GM19025 (cell line): Measurements from ENCODE around the gene ARHGEF16.

Experiments used
- ATAC-seq: cut with Tn5 transposase; IDR thresholded peaks from one replicate; pipeline ENCODE4 v1.9.1; 2021; ENCODE audit warnings: mild to moderate bottlenecking, low read depth, moderate library complexity; ENCODE audit not compliant: unreplicated experiment

ARHGEF16 gene

DNA sequence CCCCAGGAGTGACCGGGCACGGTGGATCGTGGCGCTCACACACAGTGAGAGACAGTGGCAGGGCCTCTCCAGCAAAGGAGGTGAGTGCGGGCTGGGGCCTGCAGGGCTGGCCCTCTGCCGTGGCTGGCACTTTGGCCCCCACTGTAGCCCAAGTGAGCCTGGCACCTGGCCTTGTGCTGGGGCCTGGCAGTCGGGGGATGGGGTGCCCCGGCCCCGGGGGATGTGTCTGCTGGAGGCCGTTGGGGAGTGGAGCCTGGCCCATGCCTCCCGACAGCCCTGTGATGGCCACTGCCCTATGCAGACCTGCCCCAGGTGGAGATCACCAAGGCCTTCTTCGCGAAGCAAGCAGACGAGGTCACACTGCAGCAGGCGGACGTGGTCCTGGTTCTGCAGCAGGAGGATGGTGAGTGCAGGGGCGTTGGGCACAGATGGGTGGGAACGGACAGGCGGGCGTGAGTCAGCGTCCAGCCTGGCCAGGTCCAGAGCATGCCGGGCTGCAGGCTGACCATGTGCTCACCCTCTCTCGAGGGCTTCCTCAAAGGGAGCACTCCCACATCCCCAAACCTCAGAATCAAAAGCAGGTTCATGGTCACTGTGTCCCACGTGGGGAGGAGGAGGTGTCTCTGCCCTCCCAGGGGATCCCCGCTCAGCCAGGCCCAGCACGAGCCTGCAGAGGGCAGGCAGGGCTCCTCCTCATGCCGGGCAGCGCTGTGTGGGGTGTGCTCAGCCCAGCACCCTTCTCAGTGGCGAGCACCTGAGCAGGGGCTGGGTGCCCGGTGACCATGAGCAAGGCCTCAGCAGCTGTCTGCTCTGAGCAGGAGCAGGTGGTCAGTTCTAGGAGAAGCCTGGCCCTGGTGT, 25.3 kb downstream of the ARHGEF16 start:
- no peak for ATAC-seq

DNA sequence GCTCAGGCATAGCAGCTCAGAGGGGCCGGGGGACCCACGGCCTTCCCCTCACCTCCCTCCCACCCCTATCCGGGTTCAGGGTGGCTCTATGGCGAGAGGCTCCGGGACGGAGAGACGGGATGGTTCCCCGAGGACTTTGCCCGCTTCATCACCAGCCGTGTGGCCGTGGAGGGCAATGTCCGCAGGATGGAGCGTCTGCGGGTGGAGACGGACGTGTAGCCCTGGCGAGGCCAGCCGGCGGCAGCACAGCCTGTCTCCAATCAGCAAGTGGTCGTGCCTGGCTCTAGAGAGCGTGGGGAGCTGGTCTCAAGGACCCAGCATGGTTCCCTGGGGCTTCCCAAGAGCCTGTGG, 25.9 kb downstream of the ARHGEF16 start:
- ATAC-seq = no peak

DNA sequence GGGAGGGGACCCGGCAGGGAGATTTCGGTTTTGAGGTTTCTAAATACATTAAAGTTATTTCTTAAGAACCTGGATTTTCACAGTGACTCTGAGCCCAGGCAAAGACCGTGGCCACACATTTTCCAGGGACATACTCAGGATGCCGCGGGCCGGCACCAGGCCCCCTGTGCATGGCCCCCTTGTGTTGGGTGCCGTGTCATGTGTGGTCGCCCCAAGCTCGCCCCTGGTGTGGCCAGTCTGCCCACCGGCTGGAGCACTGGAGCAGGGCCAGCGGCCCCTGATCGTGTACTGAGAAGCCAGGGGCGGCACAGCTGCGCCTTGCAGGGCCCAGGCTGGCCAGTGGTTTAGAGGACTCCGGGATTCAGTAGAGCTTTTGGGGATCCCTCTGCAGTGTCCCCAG, 26.6 kb downstream of the ARHGEF16 start:
- no peak for ATAC-seq

DNA sequence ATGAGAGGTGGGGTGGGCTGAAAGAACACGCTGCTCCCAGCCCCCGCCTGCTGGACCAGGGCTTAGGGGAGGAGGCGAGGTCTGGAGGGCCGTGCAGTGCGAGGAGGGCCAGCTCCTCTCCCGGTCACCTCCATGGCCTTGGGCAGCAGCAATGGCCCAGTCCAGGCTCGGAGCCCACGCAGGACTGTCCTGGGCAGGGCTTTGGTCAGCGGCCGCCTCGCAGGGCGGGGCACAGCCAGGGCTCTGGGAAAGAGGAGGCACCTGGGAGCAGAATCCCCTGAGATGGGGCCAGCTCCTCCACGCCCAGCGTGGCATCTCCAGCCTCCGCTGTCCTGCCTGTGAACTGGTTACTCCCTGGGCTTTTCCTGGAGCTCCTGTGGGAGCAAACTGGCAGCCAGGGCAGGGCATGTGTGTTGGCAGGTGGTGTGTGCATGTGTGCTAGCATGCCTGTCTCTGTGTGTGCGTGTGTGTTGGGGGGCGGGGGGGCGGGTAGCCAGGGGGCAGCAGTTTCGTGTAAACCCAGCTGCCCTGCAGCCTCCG, 27.4 kb downstream of the ARHGEF16 start:
- no peak for ATAC-seq

DNA sequence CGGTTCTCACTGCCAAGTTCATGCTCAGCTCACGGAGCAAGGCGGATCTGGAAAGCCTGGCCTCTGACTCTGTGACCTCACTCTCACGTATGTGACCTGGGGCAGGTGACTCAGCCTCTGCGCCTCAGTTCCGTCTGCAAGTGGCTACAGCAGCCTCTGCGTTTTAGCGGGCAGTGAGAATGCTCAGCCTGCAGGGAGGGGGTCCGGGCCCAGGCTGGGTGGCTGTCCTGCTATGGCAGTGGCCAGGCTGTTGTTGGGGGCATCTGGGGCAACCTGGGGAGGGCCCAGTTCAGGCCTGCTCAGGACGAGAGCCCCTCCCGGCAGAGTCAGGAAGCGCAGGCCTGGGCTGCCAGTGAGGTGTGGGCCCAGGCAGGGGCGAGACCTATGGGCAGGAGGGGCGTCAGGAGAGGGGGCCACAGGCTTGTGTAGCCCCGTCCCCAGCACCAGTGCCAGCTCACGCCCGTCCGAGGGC, 27.9 kb downstream of the ARHGEF16 start:
- no peak for ATAC-seq

DNA sequence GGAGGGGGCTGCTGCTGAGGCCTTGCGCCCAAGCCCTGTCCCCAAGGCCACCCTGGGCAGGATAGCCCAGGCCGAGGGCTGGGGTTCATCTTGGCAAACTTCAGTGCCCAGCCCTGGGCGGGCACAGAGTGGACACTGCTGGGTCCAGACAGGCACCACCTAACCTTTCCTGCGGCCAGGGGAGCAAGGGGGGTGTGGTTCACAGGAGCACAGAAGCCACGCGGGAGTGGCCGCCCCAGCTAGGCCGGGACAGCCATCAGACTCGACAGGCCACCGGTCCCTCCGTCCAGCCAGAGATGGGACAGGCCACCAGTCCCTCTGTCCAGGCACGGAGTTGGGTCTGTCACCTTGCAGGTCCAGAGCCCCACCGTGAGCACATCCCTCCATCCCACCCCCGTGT, 28.9 kb downstream of the ARHGEF16 start:
- no peak for ATAC-seq

DNA sequence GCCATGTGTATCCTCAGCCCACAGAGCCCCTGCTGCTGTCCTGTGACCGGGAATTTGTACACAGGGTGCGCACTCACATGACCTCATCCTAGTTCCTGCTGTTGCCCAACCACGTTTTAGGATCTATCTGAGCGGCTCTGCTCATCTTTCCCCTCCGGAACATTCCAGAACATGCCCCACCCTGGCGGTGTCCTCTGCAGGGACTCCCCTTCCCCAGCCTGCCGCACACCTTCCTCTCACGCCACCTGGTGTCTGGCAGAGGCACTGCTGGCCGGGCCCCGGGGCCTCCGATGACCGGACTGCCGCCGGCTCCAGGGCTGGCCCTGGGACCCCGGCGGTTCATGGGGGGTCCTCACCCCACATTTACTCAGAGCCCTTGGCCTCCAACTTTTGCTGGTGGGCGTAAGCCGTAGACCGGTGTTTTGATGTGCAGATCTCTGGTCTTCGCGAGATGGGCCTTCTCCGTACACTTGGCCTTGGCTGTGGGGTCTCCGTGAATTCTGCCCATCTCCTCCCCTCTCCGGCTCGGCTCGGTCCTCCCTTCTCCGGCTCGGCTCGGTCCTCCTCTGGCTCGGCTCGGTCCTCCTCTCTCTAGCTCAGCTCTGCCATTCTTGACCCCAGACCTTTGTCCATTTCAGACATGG, 29.5 kb downstream of the ARHGEF16 start:
- ATAC-seq = no peak

DNA sequence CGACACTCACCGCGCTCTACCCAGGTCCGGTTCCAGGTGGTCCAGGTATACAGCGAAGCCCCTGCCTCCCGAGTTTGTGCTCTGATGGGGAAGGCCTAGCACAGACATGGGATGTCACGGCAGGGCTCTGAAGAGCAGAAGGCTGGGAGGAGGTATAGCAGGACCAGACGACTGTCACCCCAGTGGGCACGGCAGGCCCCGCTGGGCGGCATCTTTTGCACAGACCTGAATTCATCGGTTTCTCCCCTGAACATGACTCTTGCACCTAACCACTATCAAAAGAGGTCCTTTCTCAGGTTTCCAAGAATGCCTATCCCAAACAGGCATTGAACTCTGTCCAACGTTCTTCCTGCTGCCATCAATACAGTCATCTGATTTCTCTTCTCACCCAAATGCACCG, 30.6 kb downstream of the ARHGEF16 start:
- ATAC-seq = no peak

DNA sequence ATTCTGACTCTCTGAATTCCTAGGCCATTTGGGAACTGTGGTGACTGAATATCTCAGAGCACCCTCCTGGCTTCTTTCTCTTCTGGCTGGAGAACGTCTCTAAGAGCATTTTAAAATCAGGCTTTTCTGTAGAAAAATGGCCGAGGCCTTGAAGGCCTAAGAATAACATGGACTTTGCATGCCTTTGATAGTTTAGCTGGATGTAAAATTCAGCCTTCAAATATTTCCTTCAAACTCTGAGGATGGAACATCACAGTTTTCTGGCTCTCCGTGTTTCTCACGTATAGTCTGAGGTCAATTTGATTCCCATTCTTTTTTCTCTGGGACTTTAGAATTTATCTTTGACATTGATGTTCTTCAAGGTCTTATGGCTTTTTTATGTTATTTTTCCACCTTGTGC, 34.0 kb downstream of the ARHGEF16 start:
- no peak for ATAC-seq

DNA sequence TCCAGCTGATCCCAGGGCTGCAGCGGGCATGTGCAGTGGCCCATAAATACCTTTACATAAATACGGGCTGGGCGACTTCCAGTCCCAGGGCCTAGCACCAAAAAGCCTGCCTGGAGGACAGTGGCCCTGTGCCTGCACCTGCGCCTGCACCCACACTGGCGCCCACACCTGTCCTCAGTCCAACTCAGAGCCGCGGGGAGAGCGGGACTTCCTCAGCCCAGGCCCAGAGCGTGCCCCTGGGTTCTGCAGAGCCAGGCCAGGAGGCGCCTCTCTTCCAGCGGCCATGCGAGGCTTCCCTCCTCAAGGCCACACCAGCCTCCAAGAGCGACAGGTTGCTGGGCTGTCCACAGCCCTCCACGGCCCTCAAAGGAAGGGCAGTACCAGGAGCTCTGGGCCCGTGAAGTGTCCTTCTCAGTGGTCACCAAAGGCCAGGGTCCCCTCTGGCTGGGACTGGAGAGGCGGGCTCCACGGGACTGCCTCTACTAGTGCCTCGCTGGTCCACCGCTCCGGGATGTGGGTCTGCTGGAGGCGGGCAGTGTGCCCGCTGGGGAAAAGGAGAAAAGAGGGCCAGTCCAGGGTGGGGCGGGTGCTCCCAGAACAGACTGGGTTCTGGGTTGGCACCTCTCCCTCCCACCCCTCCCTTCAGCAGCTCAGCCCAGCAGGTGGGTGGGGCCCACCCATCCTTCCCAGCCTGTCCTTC, 35.7 kb downstream of the ARHGEF16 start:
- no peak for ATAC-seq

DNA sequence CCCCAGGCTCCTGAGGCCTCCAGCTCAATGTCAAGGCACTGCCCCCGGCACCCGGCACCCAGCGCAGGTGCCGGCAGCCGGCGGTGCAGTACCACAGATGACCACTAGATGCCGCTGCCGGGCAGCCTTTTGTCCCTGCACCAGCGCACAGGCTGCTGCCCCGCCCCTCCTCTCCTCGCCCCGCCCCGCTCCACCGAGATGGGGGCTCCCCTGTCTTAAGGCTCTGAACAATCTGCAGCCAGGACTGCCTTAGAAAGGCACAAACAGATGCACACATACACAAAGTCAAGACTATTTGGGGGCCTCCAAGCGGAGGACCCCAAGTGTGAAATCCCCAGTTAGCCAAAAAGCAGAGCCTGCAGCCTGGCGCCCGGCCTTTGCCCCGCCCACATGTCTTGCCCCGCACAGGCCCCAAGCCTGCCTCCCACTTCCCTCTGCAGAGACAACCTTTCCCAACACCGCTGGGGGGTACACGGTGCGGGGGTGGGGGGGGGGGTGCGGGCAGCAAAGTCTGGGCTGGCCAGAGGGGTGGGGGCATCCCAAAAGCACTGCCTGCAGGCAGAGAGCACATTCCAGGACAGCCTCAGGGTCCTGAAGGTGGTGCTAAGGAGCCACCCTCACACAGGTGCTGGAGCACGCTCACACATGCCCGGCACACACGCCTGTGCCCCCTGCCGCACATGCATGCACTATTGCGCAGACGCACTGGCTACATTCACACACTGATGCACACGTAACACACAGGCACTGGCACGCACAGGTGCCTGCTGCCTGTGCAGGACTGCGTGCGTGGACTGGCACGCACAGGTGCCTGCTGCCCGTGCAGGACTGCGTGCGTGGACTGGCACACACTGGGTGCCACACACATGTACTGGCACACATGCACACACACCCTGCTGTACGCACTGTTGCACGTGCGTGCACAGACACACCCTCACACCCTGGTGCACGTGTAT, 37.1 kb downstream of the ARHGEF16 start:
- ATAC-seq = no peak

DNA sequence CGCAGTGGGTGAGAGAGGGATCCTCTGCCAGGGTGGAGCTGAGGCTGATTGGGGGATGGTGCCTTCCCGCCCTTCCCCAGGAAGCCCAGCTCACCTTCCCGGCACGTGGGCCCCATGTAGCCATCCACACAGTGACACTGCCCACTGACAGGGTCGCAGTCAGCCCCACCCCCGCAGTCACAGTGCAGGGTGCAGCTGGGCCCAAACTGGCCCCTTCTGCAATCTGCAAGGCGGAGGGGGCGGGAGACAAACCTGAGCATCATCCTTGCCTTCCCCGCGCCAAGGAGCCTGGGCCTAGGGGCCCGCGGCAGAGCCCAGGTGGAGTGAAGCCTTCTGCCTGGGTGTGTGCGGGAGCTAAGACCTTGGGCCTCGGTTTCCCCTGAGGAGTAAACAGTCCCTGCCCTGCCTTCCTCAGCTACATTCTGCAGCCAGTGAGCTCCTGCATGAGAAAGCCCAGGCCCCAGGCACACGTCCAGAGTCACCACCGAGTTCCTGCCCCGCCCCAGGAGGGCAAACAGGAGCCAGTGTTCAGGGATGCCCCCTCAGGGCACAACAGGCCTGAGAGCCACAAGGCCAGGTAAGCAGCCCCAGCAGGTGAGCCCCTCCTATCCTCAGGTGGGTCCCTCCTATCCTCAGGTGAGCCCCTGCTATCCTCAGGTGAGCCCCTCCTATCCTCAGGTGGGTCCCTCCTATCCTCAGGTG, 38.2 kb downstream of the ARHGEF16 start:
- no peak for ATAC-seq

DNA sequence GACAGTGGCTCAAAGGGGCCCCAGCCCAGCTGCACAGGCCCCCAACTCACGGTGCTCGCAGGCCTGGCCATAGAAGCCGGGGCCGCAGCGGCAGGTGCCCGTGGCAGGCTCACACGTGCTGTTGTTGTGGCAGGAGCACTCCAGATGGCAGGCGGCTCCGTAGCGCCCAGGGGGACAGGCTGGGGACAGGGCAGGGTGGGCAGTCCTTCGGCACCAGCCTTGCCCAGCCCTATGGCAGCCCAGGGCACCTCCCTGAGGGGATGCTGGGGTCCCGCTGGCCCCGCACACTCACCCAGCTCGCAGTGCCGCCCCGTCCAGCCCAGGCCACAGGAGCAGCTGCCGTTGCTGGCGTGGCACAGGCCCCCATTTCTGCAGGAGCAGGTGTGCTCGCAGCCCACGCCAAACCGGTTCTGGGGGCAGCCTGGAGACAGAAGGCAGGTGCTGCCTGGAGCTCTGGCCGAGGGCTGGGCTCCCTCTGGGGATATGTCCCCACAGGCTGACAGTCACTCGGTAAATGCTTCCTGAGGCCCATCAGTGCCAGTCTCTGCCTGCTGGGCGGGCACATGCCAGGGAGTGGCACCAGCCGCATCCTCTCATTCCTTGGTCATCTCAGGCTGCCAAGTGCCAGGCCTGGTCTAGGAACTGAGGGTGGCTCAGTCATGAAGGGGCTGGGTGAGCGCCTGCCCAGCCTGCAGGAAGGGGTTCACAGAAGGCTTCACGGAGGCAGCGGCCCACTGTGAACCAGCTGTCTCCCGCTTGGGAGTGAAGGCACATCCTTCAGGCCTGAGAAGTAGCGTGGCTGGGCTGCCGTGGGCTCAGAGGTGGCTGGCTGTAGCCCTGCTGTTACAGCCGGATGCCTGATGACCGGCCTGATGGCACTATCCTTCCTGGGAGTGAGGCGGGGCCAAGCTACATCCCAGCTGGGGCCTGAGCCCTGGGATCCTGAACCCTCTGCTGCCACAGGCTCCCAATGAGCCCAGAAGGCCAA, 40.1 kb downstream of the ARHGEF16 start:
- ATAC-seq = no peak

DNA sequence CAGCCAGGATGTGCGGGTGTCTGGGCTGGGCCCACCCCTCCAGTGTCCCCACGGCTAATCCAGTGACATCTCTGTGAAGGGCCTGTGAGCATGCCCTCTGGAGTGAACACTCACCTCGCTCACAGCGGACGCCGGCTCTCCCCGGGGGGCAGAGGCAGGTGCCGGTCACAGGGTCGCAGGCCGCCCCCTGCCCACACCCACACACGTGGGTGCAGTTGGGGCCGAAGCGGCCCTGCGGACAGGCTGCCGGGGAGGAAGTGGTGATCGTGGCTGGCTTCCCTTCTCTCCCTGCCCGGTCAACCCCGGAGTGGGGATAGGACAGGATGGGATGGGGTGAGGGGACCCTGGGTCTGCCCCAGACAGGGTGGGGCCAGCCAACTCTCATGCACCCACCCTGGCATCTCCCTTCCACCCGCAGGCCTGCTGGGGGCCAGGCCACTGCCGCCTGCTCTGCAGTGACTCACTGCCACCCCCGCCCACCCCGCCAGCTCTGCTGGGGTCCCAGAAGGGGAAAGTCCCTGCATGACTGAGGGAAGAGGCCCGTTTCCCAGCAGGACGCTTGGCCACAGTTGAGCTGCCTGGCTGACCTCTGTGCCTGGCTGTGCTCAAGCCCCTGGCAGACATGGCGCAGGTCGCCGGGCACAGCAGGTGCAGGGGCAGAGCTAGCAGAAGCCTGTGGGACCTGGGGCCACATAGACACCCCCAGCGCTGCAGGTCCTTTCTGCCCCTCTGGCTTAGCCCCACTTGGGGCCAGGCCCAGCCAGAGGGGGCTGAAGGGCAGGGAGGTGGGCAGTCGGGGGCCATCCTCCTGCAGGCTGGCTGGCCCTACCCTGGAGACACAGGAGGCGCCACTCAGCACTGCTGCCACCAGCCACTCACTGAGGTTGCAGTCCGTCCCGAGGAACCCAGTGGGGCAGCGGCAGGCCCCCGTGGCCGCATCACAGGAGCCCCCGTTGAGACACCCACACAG, 41.6 kb downstream of the ARHGEF16 start:
- no peak for ATAC-seq

DNA sequence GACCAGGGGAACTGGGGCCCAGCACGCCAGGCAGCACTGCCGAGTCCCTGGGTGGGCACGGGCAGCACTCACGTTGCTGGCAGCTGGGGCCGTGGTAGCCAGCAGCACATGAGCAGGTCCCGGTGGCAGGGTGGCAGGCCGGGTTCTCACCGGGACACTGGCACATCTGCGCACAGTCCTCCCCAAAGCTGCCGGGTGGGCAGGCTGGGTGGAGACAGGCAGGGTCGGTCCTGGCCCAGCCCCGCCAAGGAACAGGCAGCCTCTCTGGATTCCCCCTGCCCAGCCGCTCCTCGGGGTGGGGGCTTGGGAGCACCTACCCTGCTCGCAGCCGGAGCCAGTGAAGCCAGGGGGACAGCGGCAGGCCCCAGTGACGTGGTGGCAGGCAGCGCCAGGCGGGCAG, 42.5 kb downstream of the ARHGEF16 start:
- ATAC-seq = no peak

DNA sequence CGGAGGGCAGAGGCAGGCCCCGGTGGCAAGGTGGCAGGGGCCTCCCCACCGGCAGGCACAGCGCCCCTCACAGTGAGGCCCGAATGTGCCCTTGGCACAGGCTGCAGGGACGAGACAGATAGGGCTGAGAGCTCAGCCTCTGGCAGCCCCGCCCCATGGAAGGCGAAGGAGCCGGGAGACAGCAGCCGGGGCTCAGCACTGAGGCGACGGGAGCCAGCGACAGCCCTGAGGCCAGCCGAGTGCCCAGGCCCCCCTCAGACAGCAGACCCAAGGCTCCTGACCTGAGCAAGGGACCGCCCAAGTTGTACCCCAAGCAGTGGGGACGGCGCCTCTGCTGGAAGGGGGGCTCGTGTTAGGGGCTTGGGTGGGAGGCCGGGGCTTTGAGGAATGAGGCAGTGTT, 43.1 kb downstream of the ARHGEF16 start:
- ATAC-seq = no peak

DNA sequence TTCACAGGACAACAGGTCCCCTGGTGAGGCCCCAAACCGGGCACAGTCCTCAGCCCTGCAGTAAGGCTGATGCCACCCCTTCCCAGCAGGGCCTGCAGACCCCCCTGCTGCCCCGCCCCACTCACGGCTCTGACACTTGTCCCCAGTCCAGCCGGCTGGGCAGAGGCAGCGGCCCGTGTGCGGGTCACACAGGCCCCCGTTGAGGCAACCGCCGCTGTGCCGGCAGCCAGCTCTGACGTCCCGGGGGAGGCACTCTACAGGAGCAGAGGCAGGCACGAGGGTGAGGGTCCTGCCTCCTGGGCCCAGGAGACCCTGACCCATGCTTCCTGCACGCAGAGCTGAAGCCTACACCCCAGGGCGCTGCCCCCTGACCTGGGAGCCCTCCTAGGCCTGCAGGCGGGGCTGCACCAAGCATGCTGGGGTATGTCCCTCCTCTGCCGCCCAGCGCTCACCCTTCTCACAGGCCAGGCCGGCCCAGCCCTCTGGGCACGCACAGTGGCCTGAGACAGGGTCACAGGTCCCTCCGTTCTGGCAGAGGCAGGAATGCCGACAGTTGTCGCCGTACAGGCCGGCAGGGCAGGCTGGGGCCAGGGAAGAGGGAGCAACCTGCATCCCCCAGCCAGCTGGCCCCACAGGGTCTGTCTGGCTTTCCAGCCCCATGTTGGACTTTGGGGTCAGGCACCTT, 43.9 kb downstream of the ARHGEF16 start:
- ATAC-seq = no peak
